ENCODE results near the gene ALDH16A1. TPM values are rescaled to one million over a fixed set of nuclear protein-coding genes. Genes with fewer than 3 reads are reported as not detected.

Gene ALDH16A1
- total and polyA plus RNA-seq, 2 donors (not counting 1 experiment from before 2014, with no cell fraction given), result 65.8 to 105 TPM

GRCh38 chr19:49440439-49441209 lies 12.4 kb upstream of the ALDH16A1 start:
- no peak overlapping the region for H2AFZ ChIP-seq (ENCODE audit: insufficient read depth, low read depth, low read length, poor library complexity, severe bottlenecking)
- no peak overlapping the region for H3K27ac ChIP-seq (ENCODE audit: low read length in 2 of 2)
- H3K27ac Mint-ChIP-seq, result peak overlapping the region; percentile 64
- intact Hi-C loops (cut with micrococcal nuclease), result no loop called here
- WGBS (ENCODE audit: insufficient coverage), result 41% methylated on average over 17 of the region's 19 CpGs
- H3K4me2 ChIP-seq (replicated peaks; ENCODE audit: low read depth, low read length, poor library complexity, severe bottlenecking), result peak overlapping the region; percentile 99
- ATAC-seq (ENCODE audit: low read depth) (no peak), DNase-seq (no peak)
- no peak overlapping the region for H3K4me3 ChIP-seq (ENCODE audit: control extremely low read depth in 1 of 5, extremely low read depth in 1 of 5, insufficient read depth in 1 of 5, low read depth in 2 of 5, low read length in 4 of 5)
- TF ChIP-seq EZH2 (IDR thresholded peaks at IDR 0.05; ENCODE audit: borderline replicate concordance, insufficient read depth, low read depth, low read length, poor library complexity, severe bottlenecking) (no peak), CTCF (IDR thresholded peaks at IDR 0.05) (no peak)
- CTCF ChIA-PET, result interaction anchor here (0.9 to 1.6 kb wide), 3 partner anchors 11 to 139 kb away, joined by 3 to 4 read pairs (median 4); no protein-coding TSS in a partner anchor
- H3K4me3 Mint-ChIP-seq, result peak overlapping the region; percentile 37
- no peaks in the 10 kb centered on the region for H3K36me3 ChIP-seq (replicated peaks in 1 of 2; ENCODE audit: control extremely low read depth in 1 of 2, control insufficient read depth in 1 of 2, extremely low read depth in 1 of 2, insufficient read depth in 2 of 2, low read length in 1 of 2)
- H3K27me3 ChIP-seq (replicated peaks in 1 of 4; ENCODE audit: control extremely low read depth in 1 of 4, control insufficient read depth in 3 of 4, insufficient read depth in 4 of 4, low read length in 3 of 4), result peaks cover 2 to 67% (median 55%) of the 10 kb centered on the region in 4 experiments
- no peaks in the 10 kb centered on the region for H3K79me2 ChIP-seq (ENCODE audit: control insufficient read depth, insufficient read depth, low read length)
- H3K9me3 ChIP-seq (ENCODE audit: control extremely low read depth in 1 of 3, control insufficient read depth in 2 of 3, insufficient read depth in 1 of 3, low read length in 2 of 3), result peaks cover 0 to 29% (median 0%) of the 10 kb centered on the region in 3 donors
- H3K9ac ChIP-seq (ENCODE audit: low read length), result no peak overlapping the region
- H4K20me1 ChIP-seq (ENCODE audit: control insufficient read depth, insufficient read depth, low read length, poor library complexity, severe bottlenecking), result no peaks in the 10 kb centered on the region
- peaks cover 28 to 42% of the 10 kb centered on the region in 2 donors for H3K4me1 ChIP-seq (ENCODE audit: control insufficient read depth in 2 of 2, insufficient read depth in 2 of 2, low read length in 2 of 2)
- H3K9me3 Mint-ChIP-seq (ENCODE audit: insufficient read depth), result no peaks in the 10 kb centered on the region
- H3K4me1 Mint-ChIP-seq, result peaks cover 46% of the 10 kb centered on the region
- POLR2A ChIA-PET, result no interaction called here
- peaks cover 64% of the 10 kb centered on the region for H3K27me3 Mint-ChIP-seq

Measured in B cell (primary cell).